Vagina (tissue), 2 donors: ENCODE data around the gene GOLT1A.

ENCODE experiments used
- CTCF ChIP-seq, 3 experiments: fragments of 450-650 bp in 2 of 3; fragments of 200-600 bp in 1 of 3; sonication (generic) in 1 of 3; IDR thresholded peaks; one replicate each; pipeline ENCODE4 v1.5.1; 2017 to 2019; ENCODE audit warnings: antibody characterized with exemption in 3 of 3, mild to moderate bottlenecking in 2 of 3, moderate library complexity in 2 of 3
- POLR2A ChIP-seq, 2 donors: fragments of 450-650 bp; IDR thresholded peaks; one replicate each; pipeline ENCODE4 v1.6.1; 2017; ENCODE audit warnings: antibody characterized with exemption in 2 of 2, mild to moderate bottlenecking in 2 of 2, moderate library complexity in 2 of 2

- no peak for TF ChIP-seq CTCF (IDR thresholded peaks at IDR 0.05)
- TF ChIP-seq POLR2A (IDR thresholded peaks at IDR 0.05): no peak
These were observed 48.9 kb upstream of the GOLT1A start for GRCh38 chr1:204262506-204263253.
